Measurements from ENCODE around the gene PDCD1. TPM values are rescaled to one million over a fixed set of nuclear protein-coding genes. Genes with fewer than 3 reads are reported as not detected.

PDCD1 gene
- total RNA-seq, 1 donor from 2014 or later = not detected

- no peaks in the 10 kb centered on the region for H3K36me3 Mint-ChIP-seq (ENCODE audit: insufficient read depth)
- H3K4me1 Mint-ChIP-seq (ENCODE audit: low read depth) = peaks cover 11% of the 10 kb centered on the region
- H3K9me3 Mint-ChIP-seq (ENCODE audit: low read depth) = no peaks in the 10 kb centered on the region
- no peak overlapping the region for H3K27ac Mint-ChIP-seq
- no peak for TF ChIP-seq CTCF (IDR thresholded peaks at IDR 0.05; ENCODE audit: unreplicated experiment)
- H3K27me3 Mint-ChIP-seq = peaks cover 14% of the 10 kb centered on the region
- H3K4me3 Mint-ChIP-seq (ENCODE audit: low read depth) = no peak overlapping the region
- DNase-seq (ENCODE audit: low spot score, unreplicated experiment) = no peak
Measured at GRCh38 chr2:241904791-241905710, 46.4 kb upstream of the PDCD1 start.

- peaks cover 12% of the 10 kb centered on the region for H3K27me3 Mint-ChIP-seq
- peaks cover 11% of the 10 kb centered on the region for H3K4me1 Mint-ChIP-seq (ENCODE audit: low read depth)
- no peak overlapping the region for H3K4me3 Mint-ChIP-seq (ENCODE audit: low read depth)
- TF ChIP-seq CTCF (IDR thresholded peaks at IDR 0.05; ENCODE audit: unreplicated experiment) = no peak
- no peaks in the 10 kb centered on the region for H3K36me3 Mint-ChIP-seq (ENCODE audit: insufficient read depth)
- H3K9me3 Mint-ChIP-seq (ENCODE audit: low read depth) = no peaks in the 10 kb centered on the region
- no peak overlapping the region for H3K27ac Mint-ChIP-seq
- DNase-seq (ENCODE audit: low spot score, unreplicated experiment) = no peak
Measured at GRCh38 chr2:241904011-241904718, 45.5 kb upstream of the PDCD1 start.

- Mint-ChIP-seq H3K4me1 (ENCODE audit: low read depth) (peaks cover 11% of the 10 kb centered on the region), H3K4me3 (ENCODE audit: low read depth) (no peak overlapping the region), H3K27me3 (peaks cover 9% of the 10 kb centered on the region), H3K36me3 (ENCODE audit: insufficient read depth) (no peaks in the 10 kb centered on the region), H3K27ac (no peak overlapping the region), H3K9me3 (ENCODE audit: low read depth) (no peaks in the 10 kb centered on the region)
- DNase-seq (ENCODE audit: low spot score, unreplicated experiment) = no peak
- no peak for TF ChIP-seq CTCF (IDR thresholded peaks at IDR 0.05; ENCODE audit: unreplicated experiment)
Measured at GRCh38 chr2:241903121-241904010, 44.7 kb upstream of the PDCD1 start.

- no peak overlapping the region for H3K4me3 Mint-ChIP-seq (ENCODE audit: low read depth)
- DNase-seq (ENCODE audit: low spot score, unreplicated experiment) = no peak
- no peak overlapping the region for H3K27ac Mint-ChIP-seq
Measured at GRCh38 chr2:241902357-241902991, 43.8 kb upstream of the PDCD1 start.

More at GRCh38 chr2:241902357-241902991, 43.8 kb upstream of the PDCD1 start:
- H3K36me3 Mint-ChIP-seq (ENCODE audit: insufficient read depth) = no peaks in the 10 kb centered on the region
- TF ChIP-seq CTCF (IDR thresholded peaks at IDR 0.05; ENCODE audit: unreplicated experiment) = no peak
- H3K9me3 Mint-ChIP-seq (ENCODE audit: low read depth) = no peaks in the 10 kb centered on the region
- H3K4me1 Mint-ChIP-seq (ENCODE audit: low read depth) = peaks cover 11% of the 10 kb centered on the region
- H3K27me3 Mint-ChIP-seq = peaks cover 9% of the 10 kb centered on the region

All from progenitor cell of endocrine pancreas (in vitro differentiated cells).